HG02588 (cell line): Measurements from ENCODE around the gene ERICH6.

Experiments
- ATAC-seq: cut with Tn5 transposase; IDR thresholded peaks from one replicate; pipeline ENCODE4 v1.9.1; 2021; ENCODE audit warnings: mild to moderate bottlenecking, moderate library complexity; ENCODE audit not compliant: unreplicated experiment

Gene ERICH6

DNA sequence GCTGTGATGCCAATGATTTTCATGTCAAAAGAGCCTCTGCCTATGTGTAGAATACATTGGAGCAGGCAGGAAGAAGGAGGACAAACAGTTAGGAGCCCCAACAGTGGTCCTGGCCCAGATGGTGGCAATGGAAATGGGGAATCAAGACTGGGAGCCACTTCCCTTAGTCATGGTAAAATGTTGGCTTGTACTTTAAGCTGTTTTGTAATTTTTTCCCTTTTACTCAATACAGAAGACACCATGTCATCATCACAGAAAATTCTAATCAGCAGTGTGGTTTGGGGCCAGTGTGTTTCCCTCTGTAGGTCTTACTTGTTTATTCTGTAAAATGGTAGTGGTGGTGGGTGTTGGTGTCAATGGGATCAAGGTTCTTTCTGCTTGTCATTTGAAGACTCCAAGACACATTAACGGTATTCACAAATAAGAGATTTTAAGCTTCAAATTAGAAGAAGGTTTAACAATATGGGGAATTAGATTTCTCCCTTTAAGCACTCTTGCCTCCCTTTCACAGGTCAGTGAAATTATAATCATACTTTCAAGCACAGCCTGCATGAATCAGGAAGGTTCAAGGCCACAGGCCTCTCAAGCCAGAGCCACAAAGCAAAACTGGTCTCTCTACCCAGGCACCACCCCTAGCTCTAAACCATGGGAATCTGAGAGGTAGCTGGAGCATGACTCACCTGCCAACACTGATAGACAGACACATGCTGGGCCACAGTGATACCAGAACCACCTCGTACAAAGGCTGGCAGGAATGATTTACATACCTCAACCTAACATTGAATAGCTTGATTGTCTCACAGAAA, 34.4 kb upstream of the ERICH6 start:
- peak; percentile 48 for ATAC-seq

DNA sequence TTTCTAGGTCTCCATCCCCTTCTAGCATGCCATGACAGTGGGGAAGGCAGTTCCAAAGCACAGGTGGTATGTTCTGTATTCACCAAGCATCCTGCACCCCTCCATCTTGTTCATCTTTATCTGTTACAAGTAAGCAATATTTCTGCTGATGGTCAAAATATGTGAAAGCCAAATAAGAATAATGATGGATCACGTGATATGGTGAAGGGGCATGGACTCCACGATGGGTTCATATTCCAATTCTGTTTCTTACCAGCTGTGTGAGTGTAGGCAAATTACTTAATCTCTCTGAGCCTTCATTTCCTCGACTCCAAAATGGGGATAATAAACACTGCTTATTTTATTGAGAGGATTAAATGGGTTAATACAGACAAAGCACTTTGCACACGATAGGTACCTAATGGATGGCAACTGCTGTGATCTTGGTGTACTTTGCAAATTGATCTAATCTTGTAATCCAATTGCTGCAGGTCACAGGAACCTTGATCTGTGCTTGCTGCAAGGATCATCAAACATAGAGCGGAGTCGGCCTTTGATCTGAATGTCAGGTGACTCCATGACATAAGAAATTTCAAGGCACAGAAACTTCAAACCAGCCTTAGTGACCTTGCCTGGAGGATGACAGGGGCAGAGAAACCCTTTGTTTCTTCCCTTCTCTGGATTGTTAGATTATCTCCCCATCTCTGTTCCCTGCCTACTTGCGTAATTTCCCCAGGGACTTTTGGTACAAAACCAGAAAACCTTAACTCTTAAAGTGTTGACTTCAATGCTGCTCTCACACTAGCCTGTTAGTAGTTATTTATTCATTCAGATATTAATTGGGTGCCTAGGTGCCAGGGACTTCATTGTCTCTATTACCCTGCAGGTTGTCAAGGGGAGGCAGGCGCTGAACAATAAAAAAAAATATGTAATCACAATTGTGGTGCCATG, 33.4 kb upstream of the ERICH6 start:
- no peak for ATAC-seq

DNA sequence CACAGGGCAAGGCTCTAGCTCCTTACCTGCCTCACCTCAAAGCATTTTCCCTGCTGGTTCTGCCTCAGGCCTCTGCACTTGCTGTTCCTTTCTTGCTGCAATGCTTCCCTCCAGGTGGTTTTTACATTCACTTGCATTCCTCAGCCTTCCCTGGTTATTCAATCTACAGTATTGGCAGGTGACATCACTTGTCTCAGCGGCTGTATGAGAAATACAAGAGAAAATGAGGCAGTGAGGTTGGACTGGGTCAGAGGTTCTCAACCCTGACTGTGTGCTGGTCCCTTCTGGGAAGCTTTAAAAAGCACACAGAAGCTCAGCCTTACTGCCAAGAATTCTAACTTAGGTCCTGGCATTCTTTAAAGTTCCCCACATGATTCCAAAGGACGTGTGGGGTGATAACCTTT, 32.6 kb upstream of the ERICH6 start:
- no peak for ATAC-seq

DNA sequence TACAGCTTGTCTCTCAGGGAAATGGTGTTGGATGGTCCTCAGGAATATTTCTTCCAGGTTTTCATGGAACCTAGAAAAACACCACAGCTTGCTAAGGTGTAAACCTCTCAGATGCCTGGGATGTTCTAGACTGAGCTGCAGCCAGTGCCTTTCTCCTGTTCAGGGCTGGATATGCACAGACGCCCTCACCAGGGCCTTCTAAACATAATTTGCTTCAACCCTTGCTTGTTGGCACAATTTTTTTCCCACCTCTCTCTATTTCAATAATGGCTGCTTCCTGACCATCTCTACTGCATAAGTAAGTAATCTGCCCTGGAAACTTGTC, 31.0 kb upstream of the ERICH6 start:
- ATAC-seq: no peak

DNA sequence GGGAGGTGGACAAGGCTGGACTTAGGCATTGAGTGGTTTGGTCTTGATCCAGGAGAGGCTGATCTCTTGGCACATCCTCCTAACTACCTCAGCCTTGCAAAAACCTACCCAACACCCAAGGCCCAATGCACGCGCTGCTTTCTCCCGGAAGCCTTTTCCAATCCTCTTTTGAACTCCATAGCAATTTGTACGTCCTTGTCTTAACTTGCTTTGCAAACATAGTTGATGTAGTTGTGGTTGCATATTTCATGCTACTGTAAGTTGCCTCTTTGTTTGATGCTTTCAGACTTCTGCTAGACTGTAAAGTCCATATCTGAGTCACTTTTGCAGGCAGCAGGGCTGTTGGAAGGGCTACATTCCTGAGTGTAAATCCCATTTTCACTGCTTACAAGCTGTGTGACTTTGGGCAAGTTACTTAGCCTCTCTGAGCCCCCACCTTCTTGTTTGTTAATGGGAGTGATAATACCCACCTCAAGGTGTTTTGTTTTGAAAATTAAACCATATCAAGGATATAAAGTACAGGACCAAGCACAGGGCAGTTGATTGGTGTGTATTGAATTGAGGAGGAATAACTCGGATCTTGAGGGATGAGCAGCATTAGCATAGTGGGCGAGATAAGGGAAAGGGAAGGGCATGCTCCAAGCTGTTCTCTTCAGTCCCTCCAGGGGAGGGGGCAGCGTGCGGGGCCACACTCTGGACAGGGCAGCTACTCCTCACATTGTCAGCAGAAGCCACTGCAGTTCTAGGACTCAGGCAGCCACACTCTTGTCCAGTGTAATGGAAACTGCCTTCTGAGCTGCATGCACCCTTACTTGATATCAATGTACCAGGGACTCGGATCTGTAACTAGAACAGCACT, 30.4 kb upstream of the ERICH6 start:
- no peak for ATAC-seq

DNA sequence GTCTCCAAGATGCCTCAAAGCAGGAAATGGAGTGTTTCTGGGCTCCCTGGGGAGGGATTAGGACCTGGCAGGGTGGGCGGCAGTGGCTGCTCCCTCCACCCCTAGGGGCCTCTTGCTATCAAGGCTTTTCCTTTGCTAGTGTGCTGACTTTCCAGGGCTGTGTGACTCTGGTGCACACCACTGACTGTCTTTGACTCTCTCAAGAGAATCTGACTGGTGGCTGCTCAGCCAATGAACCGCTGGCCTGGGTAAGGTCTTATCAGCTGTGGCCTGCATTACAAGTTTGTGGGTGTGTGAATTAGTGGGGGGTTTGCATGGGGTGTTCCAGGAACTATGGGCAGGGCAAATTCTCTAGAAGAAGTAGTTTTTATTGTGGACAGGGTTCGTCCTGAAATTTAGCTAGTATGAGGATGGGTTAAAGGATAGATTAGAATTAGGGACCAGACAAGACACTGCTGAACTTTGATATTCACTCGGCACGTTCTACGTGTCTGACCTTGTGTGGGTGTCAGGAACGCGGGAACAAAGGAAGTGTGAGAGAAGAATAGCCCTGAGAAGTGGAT, 29.7 kb upstream of the ERICH6 start:
- no peak for ATAC-seq

DNA sequence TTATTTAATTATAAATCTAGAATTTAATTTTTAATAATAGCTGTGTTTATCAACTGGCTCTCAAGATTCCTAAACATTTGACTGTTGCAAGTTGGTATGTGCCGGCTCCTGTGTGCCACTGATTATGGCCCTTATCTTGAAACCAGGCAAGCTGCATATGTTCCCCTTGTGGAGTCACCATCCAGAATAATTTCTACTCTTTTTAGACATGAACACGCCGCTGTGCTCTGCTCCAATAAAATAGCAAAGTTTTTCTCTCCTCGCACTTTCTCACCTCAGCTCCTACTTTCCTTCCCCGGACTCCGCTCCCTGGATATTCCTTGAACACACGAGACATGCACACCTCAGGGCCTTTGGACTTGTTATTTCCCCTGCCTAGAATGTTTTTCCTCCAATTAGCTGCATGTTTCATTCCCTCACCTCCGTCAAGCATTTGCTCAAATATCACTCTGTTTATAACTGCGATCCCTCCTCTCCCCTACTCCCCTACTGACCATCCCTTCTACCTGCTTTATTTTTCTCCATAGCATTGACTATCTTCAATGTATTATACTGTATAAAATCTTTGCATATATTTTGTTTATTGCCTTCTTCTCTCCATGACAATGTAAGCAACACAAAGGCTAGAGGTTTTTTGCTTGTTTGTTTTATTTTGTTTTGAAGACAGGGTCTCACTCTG, 26.1 kb upstream of the ERICH6 start:
- no peak for ATAC-seq

DNA sequence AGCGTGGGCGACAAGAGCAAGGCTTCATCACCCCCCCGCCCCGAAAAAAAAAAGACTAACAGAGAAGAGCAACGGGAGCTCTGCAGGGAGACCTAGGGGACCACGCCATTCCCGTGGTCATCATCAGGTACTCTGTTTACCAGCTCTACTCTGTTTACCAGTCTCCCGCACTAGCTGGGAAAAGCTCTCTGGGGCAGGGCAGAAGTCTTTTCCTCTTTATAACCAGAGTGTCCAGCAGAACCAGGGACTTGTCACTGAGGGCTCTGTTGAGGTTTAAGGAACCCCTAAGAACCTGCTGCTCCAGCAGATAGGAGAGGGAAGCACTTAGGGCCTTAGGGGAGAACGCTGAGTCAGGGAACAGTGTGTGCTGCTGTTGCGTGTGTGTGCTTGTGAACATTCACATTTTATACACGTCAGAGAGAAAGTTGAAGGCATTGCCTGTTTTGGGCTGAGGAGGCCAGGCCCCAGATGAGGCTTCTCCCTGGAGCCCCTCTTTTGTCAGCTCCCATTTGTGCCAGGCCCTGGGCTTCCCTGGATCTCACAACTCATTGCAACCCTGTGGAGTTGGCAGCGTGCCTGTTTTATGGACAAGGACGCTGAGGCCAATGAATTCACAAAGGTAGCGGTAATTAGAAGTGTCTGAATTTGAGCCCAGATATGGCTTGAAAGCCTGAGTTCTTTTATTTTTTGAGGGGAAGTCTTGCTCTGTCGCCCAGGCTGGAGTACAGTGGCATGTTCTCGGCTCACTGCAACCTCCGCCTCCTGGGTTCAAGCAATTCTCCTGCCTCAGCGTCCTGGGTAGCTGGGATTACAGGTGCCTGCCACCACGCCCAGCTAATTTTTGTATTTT, 24.2 kb upstream of the ERICH6 start:
- no peak for ATAC-seq

DNA sequence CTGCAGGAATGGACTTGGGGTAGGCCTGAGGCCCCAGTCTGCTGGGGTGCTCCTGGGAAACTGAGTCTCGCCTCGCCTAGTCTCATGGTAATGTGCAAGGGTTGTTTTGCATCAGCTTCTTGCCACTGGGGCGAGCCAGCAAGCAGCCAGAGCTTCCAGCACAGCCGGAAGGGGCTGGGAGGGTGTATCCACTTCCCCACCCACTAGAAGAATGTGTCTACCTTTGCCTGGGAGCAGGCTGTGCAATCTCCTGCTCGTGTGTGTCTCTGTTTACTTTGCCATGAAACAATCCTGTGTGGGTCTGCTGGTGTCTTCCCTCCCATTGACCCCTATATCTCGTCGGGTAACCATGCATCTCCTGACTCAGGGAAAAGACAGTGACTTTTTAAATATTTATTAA, 21.8 kb upstream of the ERICH6 start:
- no peak for ATAC-seq

DNA sequence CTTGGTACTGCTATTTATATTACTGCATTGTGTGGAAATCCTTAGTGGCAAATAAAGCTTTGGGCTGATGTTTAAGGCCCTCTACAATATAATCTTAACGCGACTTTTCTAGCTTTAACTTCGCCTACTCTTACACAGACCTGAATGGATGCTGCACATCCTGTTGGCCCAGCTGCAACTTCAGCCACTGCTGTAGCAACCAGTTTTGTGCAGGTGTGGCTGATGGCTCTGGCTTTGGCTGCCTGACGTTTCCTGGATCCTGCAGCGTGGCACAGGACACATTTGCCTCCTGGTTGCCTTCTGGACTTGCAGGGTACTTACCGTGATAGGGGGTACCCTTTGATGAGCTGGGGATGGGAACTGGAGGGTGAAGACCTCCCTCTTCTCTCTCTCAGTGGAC, 20.2 kb upstream of the ERICH6 start:
- no peak for ATAC-seq

DNA sequence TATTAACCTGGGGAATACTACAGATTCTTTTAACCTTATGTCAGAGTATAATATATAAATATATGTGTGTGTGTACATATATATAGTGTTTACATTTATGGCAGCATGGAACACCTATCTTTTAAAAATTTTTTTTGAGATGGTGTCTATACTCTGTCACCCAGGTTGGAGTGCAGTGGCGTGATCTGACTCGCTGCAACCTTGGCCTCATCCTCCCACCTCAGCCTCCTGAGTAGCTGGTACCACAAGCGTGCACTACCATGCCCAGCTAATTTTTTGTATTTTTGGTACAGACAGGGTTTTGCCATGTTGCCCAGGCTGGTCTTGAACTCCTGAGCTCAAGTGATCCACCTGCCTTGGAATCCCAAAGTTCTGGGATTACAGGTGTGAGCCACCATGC, 18.5 kb upstream of the ERICH6 start:
- no peak for ATAC-seq

DNA sequence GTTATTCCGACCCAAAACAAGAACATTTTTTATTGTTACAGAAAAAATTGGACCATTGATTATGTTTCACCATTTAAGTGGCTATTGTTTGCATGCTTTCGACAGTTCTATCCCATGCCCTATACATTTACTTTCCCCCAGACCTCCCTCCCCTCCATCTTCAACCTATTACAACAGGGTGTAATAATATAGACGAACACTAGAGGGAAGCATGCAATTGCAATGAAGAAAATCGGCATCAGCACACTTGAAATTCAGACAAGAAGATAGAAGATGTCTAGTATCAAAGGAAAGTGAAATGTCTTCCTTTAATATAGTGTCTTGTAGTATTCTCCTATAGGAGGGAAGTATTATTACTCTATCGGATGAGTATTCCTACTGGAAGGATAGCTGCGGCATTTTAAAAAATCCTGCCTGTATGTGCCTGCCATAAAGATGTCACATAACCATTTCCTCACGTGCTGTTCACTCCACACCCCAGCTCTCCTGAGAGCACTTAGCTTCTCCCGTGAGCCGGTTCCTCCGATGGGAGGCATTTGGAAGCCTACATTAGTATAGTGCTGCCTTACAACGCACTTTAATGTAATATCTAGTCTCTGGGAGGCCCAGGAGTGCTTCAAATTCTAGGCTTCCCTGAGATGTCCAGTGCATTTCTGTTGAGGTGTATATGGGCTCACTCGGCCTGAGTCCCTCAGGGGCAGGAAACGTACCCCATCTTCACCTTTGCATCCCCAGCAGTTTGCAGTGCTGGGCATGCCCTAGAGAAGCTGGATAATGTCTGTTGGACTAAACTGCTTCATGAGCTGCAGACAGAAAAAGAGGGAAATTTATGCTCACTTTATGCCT, 17.8 kb upstream of the ERICH6 start:
- peak; percentile 74 for ATAC-seq

DNA sequence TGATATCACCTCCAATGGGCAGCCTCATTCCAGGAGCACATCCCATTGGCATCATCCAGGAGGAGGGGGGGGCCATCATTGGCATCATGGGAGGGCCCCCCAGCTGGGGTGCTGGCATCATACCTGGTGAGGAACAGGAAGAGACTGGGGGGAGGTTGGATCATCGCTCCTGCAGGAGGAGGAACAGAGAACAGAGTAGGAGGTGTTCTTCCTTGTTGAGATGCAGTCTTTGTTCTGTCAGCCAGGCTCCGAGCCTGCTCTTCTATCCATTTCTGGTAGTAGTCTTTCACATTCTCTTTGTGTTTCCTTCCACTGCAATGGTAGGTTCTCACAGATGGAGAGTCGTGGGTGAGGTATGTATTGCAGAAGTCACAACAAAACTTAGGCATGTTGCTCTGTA, 16.7 kb upstream of the ERICH6 start:
- no peak for ATAC-seq

DNA sequence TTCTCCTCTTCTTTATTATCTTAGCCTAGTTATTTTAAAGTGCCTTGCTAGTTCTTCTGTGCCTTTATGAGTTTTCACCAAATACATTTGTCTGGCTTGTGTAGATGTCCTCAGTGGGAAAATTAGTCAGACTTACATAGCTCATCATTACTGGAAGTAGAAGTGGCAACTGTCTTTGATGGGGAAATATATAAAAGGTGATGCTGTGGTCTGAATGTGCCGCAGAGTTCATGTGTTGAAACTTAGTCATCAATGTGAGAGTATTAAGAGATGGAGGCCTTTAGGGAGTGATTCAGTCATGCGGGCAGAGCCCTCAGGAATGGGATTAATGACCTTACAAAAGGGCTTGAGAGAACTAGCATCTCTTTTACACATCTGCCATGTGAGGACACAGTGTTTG, 6.4 kb upstream of the ERICH6 start:
- no peak for ATAC-seq

DNA sequence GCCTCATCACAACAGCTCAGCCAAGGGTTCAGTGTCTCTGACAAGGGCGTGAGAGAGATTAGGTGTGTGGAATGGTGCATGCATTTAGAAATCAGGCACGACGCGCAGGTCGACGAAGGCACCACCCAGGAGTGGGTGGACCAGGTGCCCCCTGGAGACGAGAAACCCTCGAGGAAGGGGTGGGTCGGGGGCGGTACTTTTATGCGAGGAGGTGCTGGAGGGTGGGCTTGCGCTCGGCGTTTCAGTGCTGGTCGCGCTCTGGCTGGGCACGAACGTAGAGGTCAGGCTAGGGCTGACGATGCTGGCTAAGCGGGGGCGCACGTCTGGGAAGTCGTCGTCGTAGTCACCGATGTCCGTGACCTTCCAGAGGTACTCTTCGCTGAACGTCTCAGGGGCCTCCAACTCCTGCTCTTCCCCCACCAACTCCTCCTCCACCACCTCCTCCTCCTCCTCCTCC, 393 bp downstream of the ERICH6 start:
- ATAC-seq: peak; percentile 34

DNA sequence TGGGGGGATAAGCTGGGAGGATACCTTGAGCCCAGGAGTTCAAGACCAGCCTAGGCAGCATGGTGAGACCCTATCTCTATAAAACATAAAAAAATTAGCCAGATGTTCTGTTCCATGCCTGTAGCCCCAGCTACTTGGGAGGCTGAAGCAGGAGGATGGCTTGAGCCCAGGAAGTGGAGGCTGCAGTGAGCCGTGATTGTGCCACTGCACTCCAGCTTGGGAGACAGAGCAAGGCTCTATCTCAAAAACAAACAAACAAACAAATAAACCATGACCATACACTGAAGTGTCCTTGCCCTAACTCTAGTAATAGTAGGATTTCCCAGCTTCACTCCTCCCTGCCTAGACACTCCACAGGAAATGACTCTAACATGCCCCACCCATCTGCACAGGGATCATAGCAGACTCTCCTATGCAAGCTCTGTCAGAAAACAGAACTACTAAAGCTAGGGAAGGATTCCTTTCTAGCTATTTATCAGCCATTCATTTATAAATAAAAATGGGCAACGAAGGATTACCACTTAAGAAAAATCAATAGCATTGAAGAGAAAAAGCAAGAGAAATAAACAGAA, 4.6 kb downstream of the ERICH6 start:
- no peak for ATAC-seq

DNA sequence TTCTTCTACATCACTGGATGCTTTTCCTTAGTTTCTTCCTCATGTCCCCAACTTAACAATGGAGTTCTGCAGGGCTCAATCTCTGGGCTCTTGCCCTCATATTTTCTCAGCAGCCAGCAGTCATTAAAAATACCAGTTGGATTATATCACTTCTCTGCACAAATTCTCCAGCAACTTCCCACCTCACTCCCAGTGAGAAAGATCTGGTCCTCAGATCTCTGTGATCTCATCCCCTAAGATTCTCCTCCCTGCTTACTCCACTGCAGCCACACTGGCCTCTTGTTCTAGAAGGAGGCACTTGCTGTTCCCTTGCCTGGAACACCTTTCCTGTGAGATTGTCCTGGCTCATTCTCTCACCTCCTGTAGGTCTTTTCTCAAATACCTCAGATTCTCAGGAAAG, 6.1 kb downstream of the ERICH6 start:
- no peak for ATAC-seq

DNA sequence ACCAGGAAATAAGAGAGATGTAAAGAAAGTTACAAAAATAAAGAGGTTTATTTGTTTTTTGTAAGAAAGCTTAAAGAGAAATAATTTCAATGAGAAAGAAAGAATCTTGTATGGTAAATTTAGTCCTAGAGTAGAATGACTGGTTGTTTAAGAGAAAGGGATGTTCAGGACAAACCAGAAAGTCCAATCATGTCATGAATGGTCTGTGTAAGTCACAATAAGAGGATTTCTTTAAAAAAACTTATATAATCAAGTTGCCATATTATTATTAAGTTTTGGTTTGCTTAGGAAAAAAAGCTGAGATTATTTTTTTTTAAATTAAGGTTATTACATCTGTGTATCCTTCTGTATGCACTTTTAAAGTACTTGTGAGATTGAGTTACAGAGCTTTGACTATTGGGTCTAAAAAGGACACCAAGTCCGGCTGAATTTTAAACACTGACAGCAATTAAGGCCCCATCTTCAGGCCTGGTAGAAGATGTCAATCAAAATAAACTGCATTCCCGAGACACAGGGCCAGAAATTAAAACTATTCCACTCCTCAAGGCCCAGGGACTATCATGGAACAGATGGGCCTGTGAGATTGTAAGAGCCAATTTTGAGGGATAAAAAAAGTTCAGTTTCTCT, 12.2 kb downstream of the ERICH6 start:
- no peak for ATAC-seq
